ENCODE data around the gene REV1. TPM values are rescaled to one million over a fixed set of nuclear protein-coding genes. Genes with fewer than 3 reads are reported as not detected.

REV1 gene
- total and polyA plus RNA-seq, 2 donors (not counting 3 experiments of a cell fraction or from before 2014, with no cell fraction given): 16.6 to 50.3 TPM

- Histone ChIP-seq H3K27me3 (ENCODE audit: control insufficient read depth in 2 of 2, insufficient read depth in 2 of 2, low read length in 2 of 2) (no peaks in the 10 kb centered on the region), H3K79me2 (ENCODE audit: control insufficient read depth, insufficient read depth, low read length) (peaks cover 91% of the 10 kb centered on the region), H3K9me3 (replicated peaks; ENCODE audit: control insufficient read depth, insufficient read depth, low read length) (no peaks in the 10 kb centered on the region), H3K9me1 (replicated peaks; ENCODE audit: control insufficient read depth, extremely low read depth, insufficient read depth, low read length) (no peaks in the 10 kb centered on the region), H3K27ac (ENCODE audit: insufficient read depth, low read depth, low read length) (no peak overlapping the region), H4K20me1 (replicated peaks; ENCODE audit: control insufficient read depth, extremely low read depth, insufficient read depth, low read length) (peaks cover 8% of the 10 kb centered on the region), H2AFZ (ENCODE audit: low read depth, low read length) (no peak overlapping the region), H3K4me3 (replicated peaks in 1 of 3; ENCODE audit: insufficient read depth in 1 of 3, low read depth in 1 of 3, low read length in 3 of 3) (no peak overlapping the region), H3K9ac (replicated peaks; ENCODE audit: extremely low read depth, insufficient read depth, low read length) (no peak overlapping the region), H3K36me3 (ENCODE audit: control insufficient read depth in 2 of 2, extremely low read depth in 1 of 2, insufficient read depth in 2 of 2, low read length in 2 of 2) (no peaks in the 10 kb centered on the region), H3K4me2 (ENCODE audit: insufficient read depth, low read length) (no peak overlapping the region), H3K4me1 (ENCODE audit: control insufficient read depth, extremely low read depth, insufficient read depth, low read length) (peaks cover 9% of the 10 kb centered on the region)
- intact Hi-C loops (cut with micrococcal nuclease) (no loop called here), dilution Hi-C loops (cut with MboI; ENCODE audit: extremely low pct_ligation_motif_present, low sequenced_read_pairs) (no loop called here)
- BruUV-seq (replicated peaks): no TSS peak
- CTCF ChIA-PET: no interaction called here
- POLR2A ChIA-PET: no interaction called here
- no peak for FAIRE-seq
- DNase-seq (ENCODE audit: low read depth, low spot score): no peak
- no peak for TF ChIP-seq POLR2A (IDR thresholded peaks at IDR 0.05; ENCODE audit: low read depth, low read length)
- no peak for TF ChIP-seq MYC (IDR thresholded peaks at IDR 0.05; ENCODE audit: low read depth, low read length)
- TF ChIP-seq MAX (IDR thresholded peaks at IDR 0.05; ENCODE audit: insufficient read depth, insufficient read length): no peak
Observed at GRCh38 chr2:99469394-99469793, 20.4 kb downstream of the REV1 start.

GRCh38 chr2:99468155-99468554, 21.7 kb downstream of the REV1 start:
- FAIRE-seq (no peak), DNase-seq (ENCODE audit: low read depth, low spot score) (no peak)
- POLR2A ChIA-PET: no interaction called here
- TF ChIP-seq JUN (IDR thresholded peaks at IDR 0.05; ENCODE audit: borderline replicate concordance, insufficient read depth, insufficient read length, low read depth): no peak
- no peak for TF ChIP-seq MYC (IDR thresholded peaks at IDR 0.05; ENCODE audit: low read depth, low read length)
- TF ChIP-seq FOS (IDR thresholded peaks at IDR 0.05; ENCODE audit: borderline replicate concordance, insufficient read depth, low read length): no peak
- TF ChIP-seq MAX (IDR thresholded peaks at IDR 0.05; ENCODE audit: insufficient read depth, insufficient read length): no peak
- no peak for TF ChIP-seq GATA2 (IDR thresholded peaks at IDR 0.05; ENCODE audit: insufficient read depth, insufficient read length, low read depth, low read length)
- no peak for TF ChIP-seq POLR2A (IDR thresholded peaks at IDR 0.05; ENCODE audit: low read depth, low read length)
- TF ChIP-seq POLR2AphosphoS5 (IDR thresholded peaks at IDR 0.05; ENCODE audit: insufficient read depth, low read depth, low read length): no peak
- TF ChIP-seq CTCF (IDR thresholded peaks at IDR 0.05; ENCODE audit: extremely low read depth in 1 of 2, insufficient read depth in 1 of 2, low read depth in 1 of 2, low read length in 2 of 2): no peak
- H3K9me3 ChIP-seq (replicated peaks; ENCODE audit: control insufficient read depth, insufficient read depth, low read length): no peaks in the 10 kb centered on the region
- CTCF ChIA-PET: no interaction called here
- no peaks in the 10 kb centered on the region for H3K9me1 ChIP-seq (replicated peaks; ENCODE audit: control insufficient read depth, extremely low read depth, insufficient read depth, low read length)
- H3K27ac ChIP-seq (ENCODE audit: insufficient read depth, low read depth, low read length): no peak overlapping the region
- H3K36me3 ChIP-seq (ENCODE audit: control insufficient read depth in 2 of 2, extremely low read depth in 1 of 2, insufficient read depth in 2 of 2, low read length in 2 of 2): no peaks in the 10 kb centered on the region
- H3K4me1 ChIP-seq (ENCODE audit: control insufficient read depth, extremely low read depth, insufficient read depth, low read length): no peaks in the 10 kb centered on the region
- peaks cover 8% of the 10 kb centered on the region for H4K20me1 ChIP-seq (replicated peaks; ENCODE audit: control insufficient read depth, extremely low read depth, insufficient read depth, low read length)
- H3K9ac ChIP-seq (replicated peaks; ENCODE audit: extremely low read depth, insufficient read depth, low read length): no peak overlapping the region
- H3K4me3 ChIP-seq (replicated peaks in 1 of 3; ENCODE audit: insufficient read depth in 1 of 3, low read depth in 1 of 3, low read length in 3 of 3): no peak overlapping the region
- no peaks in the 10 kb centered on the region for H3K27me3 ChIP-seq (ENCODE audit: control insufficient read depth in 2 of 2, insufficient read depth in 2 of 2, low read length in 2 of 2)
- dilution Hi-C loops (cut with MboI; ENCODE audit: extremely low pct_ligation_motif_present, low sequenced_read_pairs) (no loop called here), intact Hi-C loops (cut with micrococcal nuclease) (no loop called here)
- no peak overlapping the region for H2AFZ ChIP-seq (ENCODE audit: low read depth, low read length)
- no peak overlapping the region for H3K4me2 ChIP-seq (ENCODE audit: insufficient read depth, low read length)
- no TSS peak for BruUV-seq (replicated peaks)
- peaks cover 81% of the 10 kb centered on the region for H3K79me2 ChIP-seq (ENCODE audit: control insufficient read depth, insufficient read depth, low read length)
